ENCODE results near the gene WDR33.

- TF ChIP-seq ZFP3 (CRISPR knock-in tag; IDR thresholded peaks at IDR 0.05): no peak
- TF ChIP-seq ZNF70 (CRISPR knock-in tag; IDR thresholded peaks at IDR 0.05): no peak
- TF ChIP-seq ARNTL (CRISPR knock-in tag; IDR thresholded peaks at IDR 0.05; ENCODE audit: borderline replicate concordance, low read depth): no peak
- TF ChIP-seq CSDC2 (CRISPR knock-in tag; IDR thresholded peaks at IDR 0.05): no peak
- no peak for TF ChIP-seq TOX (CRISPR knock-in tag; IDR thresholded peaks at IDR 0.05; ENCODE audit: borderline replicate concordance)
- no peak for TF ChIP-seq GLIS3 (CRISPR knock-in tag; IDR thresholded peaks at IDR 0.05)
- TF ChIP-seq ZC3H10 (CRISPR knock-in tag; IDR thresholded peaks at IDR 0.05): no peak
- TF ChIP-seq, protein P1, sequence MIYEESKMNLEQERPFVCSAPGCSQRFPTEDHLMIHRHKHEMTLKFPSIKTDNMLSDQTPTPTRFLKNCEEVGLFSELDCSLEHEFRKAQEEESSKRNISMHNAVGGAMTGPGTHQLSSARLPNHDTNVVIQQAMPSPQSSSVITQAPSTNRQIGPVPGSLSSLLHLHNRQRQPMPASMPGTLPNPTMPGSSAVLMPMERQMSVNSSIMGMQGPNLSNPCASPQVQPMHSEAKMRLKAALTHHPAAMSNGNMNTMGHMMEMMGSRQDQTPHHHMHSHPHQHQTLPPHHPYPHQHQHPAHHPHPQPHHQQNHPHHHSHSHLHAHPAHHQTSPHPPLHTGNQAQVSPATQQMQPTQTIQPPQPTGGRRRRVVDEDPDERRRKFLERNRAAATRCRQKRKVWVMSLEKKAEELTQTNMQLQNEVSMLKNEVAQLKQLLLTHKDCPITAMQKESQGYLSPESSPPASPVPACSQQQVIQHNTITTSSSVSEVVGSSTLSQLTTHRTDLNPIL (CRISPR knock-in tag; IDR thresholded peaks at IDR 0.05; ENCODE audit: low read depth): no peak
- no peak for TF ChIP-seq RARB (CRISPR knock-in tag; IDR thresholded peaks at IDR 0.05)
- TF ChIP-seq, protein P2, sequence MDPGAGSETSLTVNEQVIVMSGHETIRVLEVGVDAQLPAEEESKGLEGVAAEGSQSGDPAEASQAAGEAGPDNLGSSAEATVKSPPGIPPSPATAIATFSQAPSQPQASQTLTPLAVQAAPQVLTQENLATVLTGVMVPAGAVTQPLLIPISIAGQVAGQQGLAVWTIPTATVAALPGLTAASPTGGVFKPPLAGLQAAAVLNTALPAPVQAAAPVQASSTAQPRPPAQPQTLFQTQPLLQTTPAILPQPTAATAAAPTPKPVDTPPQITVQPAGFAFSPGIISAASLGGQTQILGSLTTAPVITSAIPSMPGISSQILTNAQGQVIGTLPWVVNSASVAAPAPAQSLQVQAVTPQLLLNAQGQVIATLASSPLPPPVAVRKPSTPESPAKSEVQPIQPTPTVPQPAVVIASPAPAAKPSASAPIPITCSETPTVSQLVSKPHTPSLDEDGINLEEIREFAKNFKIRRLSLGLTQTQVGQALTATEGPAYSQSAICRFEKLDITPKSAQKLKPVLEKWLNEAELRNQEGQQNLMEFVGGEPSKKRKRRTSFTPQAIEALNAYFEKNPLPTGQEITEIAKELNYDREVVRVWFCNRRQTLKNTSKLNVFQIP (CRISPR knock-in tag; IDR thresholded peaks at IDR 0.05; ENCODE audit: borderline replicate concordance, low read depth): no peak
- no peak for TF ChIP-seq ZFP30 (CRISPR knock-in tag; IDR thresholded peaks at IDR 0.05)
- TF ChIP-seq SNAI2 (CRISPR knock-in tag; IDR thresholded peaks at IDR 0.05): no peak
- TF ChIP-seq, protein P3, sequence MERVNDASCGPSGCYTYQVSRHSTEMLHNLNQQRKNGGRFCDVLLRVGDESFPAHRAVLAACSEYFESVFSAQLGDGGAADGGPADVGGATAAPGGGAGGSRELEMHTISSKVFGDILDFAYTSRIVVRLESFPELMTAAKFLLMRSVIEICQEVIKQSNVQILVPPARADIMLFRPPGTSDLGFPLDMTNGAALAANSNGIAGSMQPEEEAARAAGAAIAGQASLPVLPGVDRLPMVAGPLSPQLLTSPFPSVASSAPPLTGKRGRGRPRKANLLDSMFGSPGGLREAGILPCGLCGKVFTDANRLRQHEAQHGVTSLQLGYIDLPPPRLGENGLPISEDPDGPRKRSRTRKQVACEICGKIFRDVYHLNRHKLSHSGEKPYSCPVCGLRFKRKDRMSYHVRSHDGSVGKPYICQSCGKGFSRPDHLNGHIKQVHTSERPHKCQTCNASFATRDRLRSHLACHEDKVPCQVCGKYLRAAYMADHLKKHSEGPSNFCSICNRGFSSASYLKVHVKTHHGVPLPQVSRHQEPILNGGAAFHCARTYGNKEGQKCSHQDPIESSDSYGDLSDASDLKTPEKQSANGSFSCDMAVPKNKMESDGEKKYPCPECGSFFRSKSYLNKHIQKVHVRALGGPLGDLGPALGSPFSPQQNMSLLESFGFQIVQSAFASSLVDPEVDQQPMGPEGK (CRISPR knock-in tag; IDR thresholded peaks at IDR 0.05; ENCODE audit: borderline replicate concordance): no peak
Observed at GRCh38 chr2:127718271-127718670, 92.7 kb downstream of the WDR33 start.

Measured in SK-N-SH treated with all-trans-retinoic acid at 6 μM for 48 hours (cell line).